ENCODE results near the gene MTHFD2L. TPM values are rescaled to one million over a fixed set of nuclear protein-coding genes. Genes with fewer than 3 reads are reported as not detected.
"Not testable (repeated sequence)": the region's sequence is repeated elsewhere in the genome, so short reads cannot be mapped to it uniquely, and the experiment has no call there.

The MTHFD2L gene
- total and polyA plus RNA-seq, 11 donors = 6.8 to 16.4 (median 11.6) TPM

- Histone ChIP-seq H3K4me3 (no peak overlapping the region), H3K36me3 (no peaks in the 10 kb centered on the region), H3K27ac (no peak overlapping the region), H3K27me3 (peaks cover 0 to 3% (median 0%) of the 10 kb centered on the region in 9 donors), H3K4me1 (peaks cover 0 to 5% (median 0%) of the 10 kb centered on the region in 12 donors), H3K9me3 (no peaks in the 10 kb centered on the region)
- ATAC-seq (no peak), DNase-seq (no peak)
- intact Hi-C loops (cut with DNase I) = no loop called here
- no peak for TF ChIP-seq POLR2A (IDR thresholded peaks at IDR 0.05)
- 77 to 89% (median 84%) methylated on average over 7 of the region's 7 CpGs for WGBS, 4 donors
Measured at GRCh38 chr4:74334636-74335035, 176.7 kb downstream of the MTHFD2L start.

DNA sequence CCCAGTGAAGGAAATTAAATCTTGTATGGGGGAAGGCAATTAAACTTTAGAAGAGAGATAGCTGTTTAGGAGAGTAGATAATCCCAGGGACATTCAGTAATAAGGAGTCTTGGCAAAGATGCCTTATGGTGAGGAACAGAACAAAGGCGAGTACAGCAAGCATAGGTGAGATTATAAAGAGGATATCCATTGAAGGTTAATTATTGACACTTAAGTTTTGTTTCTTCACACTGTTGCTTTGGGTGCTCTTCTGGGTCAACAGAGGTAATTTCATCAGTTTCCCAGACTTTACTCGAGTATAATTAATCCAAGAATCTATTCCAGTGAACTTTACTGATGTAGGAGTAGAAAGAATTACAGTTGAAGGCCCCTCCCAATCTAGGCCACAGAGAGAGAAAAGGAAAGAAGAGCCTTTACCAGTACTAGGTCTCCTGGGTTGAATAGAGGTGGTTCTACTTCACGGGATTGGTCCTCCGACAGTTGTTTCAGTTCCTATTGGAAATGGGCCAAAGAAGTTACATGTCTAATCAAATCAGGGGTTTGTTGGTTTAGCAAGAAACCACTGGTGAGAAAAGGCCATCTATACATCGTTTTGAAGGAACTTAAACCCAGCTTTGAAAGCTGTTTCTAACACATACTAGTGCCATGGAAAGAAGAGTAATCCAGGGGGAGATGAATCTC is 177.6 kb downstream of the MTHFD2L start:
- Histone ChIP-seq H3K36me3 (no peaks in the 10 kb centered on the region), H3K4me1 (peaks cover 0 to 5% (median 0%) of the 10 kb centered on the region in 12 donors), H3K4me3 (no peak overlapping the region), H3K27ac (no peak overlapping the region), H3K27me3 (peaks cover 0 to 3% (median 0%) of the 10 kb centered on the region in 9 donors), H3K9me3 (peaks cover 0 to 3% (median 0%) of the 10 kb centered on the region in 12 donors)
- TF ChIP-seq POLR2A (IDR thresholded peaks at IDR 0.05) = no peak
- TF ChIP-seq, protein P1, sequence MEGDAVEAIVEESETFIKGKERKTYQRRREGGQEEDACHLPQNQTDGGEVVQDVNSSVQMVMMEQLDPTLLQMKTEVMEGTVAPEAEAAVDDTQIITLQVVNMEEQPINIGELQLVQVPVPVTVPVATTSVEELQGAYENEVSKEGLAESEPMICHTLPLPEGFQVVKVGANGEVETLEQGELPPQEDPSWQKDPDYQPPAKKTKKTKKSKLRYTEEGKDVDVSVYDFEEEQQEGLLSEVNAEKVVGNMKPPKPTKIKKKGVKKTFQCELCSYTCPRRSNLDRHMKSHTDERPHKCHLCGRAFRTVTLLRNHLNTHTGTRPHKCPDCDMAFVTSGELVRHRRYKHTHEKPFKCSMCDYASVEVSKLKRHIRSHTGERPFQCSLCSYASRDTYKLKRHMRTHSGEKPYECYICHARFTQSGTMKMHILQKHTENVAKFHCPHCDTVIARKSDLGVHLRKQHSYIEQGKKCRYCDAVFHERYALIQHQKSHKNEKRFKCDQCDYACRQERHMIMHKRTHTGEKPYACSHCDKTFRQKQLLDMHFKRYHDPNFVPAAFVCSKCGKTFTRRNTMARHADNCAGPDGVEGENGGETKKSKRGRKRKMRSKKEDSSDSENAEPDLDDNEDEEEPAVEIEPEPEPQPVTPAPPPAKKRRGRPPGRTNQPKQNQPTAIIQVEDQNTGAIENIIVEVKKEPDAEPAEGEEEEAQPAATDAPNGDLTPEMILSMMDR (IDR thresholded peaks at IDR 0.05) = no peak
- no peak for DNase-seq
- no peak for ATAC-seq
- intact Hi-C loops (cut with DNase I) = no loop called here
- WGBS, 4 donors = 67 to 79% (median 75%) methylated on average over 5 of the region's 5 CpGs

GRCh38 chr4:74338792-74339333 is 180.9 kb downstream of the MTHFD2L start:
- Histone ChIP-seq H3K4me1 (peaks cover 0 to 5% (median 0%) of the 10 kb centered on the region in 12 donors), H3K27ac (no peak overlapping the region), H3K4me3 (no peak overlapping the region), H3K9me3 (peaks cover 0 to 11% (median 3%) of the 10 kb centered on the region in 12 donors), H3K27me3 (no peaks in the 10 kb centered on the region), H3K36me3 (no peaks in the 10 kb centered on the region)
- DNase-seq (no peak), ATAC-seq (no peak)
- TF ChIP-seq, protein P1 (IDR thresholded peaks at IDR 0.05) = no peak
- no peak for TF ChIP-seq POLR2A (IDR thresholded peaks at IDR 0.05)
- 80 to 88% (median 85%) methylated on average over 4 of the region's 4 CpGs for WGBS, 4 donors
- intact Hi-C loops (cut with DNase I) = no loop called here

GRCh38 chr4:74339501-74339900 is 181.6 kb downstream of the MTHFD2L start:
- no peaks in the 10 kb centered on the region for H3K36me3 ChIP-seq
- peaks cover 0 to 17% (median 9%) of the 10 kb centered on the region in 12 donors for H3K9me3 ChIP-seq
- TF ChIP-seq, protein P1 (IDR thresholded peaks at IDR 0.05) = no peak
- no peak for TF ChIP-seq POLR2A (IDR thresholded peaks at IDR 0.05)
- H3K4me3 ChIP-seq = no peak overlapping the region
- no peaks in the 10 kb centered on the region for H3K27me3 ChIP-seq
- H3K27ac ChIP-seq = no peak overlapping the region
- intact Hi-C loops (cut with DNase I) = no loop called here
- ATAC-seq = no peak
- no peak for DNase-seq
- peaks cover 0 to 5% (median 0%) of the 10 kb centered on the region in 12 donors for H3K4me1 ChIP-seq

- H3K27me3 ChIP-seq; DNase-seq; intact Hi-C loops (cut with DNase I); H3K27ac ChIP-seq; ATAC-seq; H3K36me3 ChIP-seq; H3K4me3 ChIP-seq; H3K4me1 ChIP-seq: not testable (repeated sequence)
- H3K9me3 ChIP-seq = peaks cover 0 to 21% (median 11%) of the 10 kb centered on the region in 12 donors
Measured at GRCh38 chr4:74340421-74340820, 182.5 kb downstream of the MTHFD2L start.
